ENCODE data around the gene SCRG1. TPM values are rescaled to one million over a fixed set of nuclear protein-coding genes. Genes with fewer than 3 reads are reported as not detected.
A peak's percentile ranks its signal among the peaks of the same experiment; 100 is the strongest.

Gene SCRG1
- total and polyA plus RNA-seq, 4 donors = 0.06 to 0.64 (median 0.13) TPM

DNA sequence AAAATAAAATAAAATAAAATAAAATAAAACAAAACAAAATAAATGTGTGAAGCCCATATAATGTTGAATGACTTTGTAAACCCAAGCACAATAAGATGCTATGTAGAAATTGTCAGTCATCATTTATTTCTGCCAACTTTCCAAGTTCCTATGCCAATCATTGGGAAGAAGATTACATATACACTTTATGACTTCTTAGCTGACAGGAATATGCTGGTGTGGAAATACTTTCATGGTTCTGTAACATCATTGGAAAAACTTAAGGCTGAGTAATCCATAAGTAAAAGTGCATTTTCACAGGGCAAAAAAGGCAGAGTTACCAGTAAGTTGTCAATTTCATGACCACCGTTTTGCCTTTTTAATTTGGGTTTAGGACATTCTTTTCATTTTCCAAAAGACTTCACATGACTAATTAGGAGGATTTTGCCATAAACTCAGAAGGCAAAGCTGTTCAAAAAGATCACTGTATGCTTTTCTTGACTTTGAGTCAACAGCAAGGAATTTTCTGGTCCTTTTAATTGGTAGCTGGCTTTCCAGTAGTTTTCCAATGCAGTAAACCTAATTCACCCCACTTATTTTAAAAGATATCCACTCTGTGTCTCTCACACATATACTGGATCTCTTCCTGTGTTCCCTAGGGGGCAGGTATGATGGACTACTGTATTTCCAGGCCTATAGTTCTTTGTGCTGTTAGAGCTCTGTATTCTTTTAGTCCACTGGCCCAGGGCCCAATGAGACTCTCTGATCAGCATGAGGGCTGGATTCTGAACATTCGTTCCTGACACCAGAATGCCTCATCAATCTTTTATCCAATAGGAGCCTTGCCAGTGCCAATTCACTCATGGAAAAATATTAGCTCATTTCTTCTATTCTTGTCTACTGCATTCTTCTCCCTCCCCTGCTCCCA is 26.2 kb upstream of the SCRG1 start:
- DNase-seq (no peak), ATAC-seq (ENCODE audit: insufficient read depth, low FRiP score) (no peak)
- Histone ChIP-seq H3K4me1 (ENCODE audit: control insufficient read depth in 5 of 5, insufficient read depth in 5 of 5, low read length in 5 of 5) (peaks cover 0 to 6% (median 0%) of the 10 kb centered on the region in 5 donors), H3K27me3 (ENCODE audit: control insufficient read depth in 3 of 3, insufficient read depth in 3 of 3, low read length in 2 of 3) (no peaks in the 10 kb centered on the region), H3K9ac (ENCODE audit: insufficient read depth in 1 of 2, low read length in 2 of 2) (no peak overlapping the region), H3K9me3 (ENCODE audit: control insufficient read depth in 4 of 4, insufficient read depth in 3 of 4, low read length in 3 of 4) (no peaks in the 10 kb centered on the region), H3K36me3 (ENCODE audit: control insufficient read depth in 4 of 4, insufficient read depth in 4 of 4, low read length in 4 of 4) (no peaks in the 10 kb centered on the region), H3K27ac (ENCODE audit: low read depth in 1 of 2, low read length in 1 of 2) (no peak overlapping the region), H3K4me3 (no peak overlapping the region)
- no peak for TF ChIP-seq CTCF (IDR thresholded peaks at IDR 0.05; ENCODE audit: control extremely low read depth, extremely low read depth)
- WGBS, 2 donors = 81 to 91% methylated on average over 2 of the region's 2 CpGs

GRCh38 chr4:173420801-173421200 is 21.9 kb upstream of the SCRG1 start:
- DNase-seq (no peak), ATAC-seq (ENCODE audit: insufficient read depth, low FRiP score) (no peak)
- Histone ChIP-seq H3K27me3 (ENCODE audit: control insufficient read depth in 3 of 3, insufficient read depth in 3 of 3, low read length in 2 of 3) (no peaks in the 10 kb centered on the region), H3K36me3 (ENCODE audit: control insufficient read depth in 4 of 4, insufficient read depth in 4 of 4, low read length in 4 of 4) (no peaks in the 10 kb centered on the region), H3K4me1 (ENCODE audit: control insufficient read depth in 5 of 5, insufficient read depth in 5 of 5, low read length in 5 of 5) (peaks cover 0 to 6% (median 0%) of the 10 kb centered on the region in 5 donors), H3K27ac (ENCODE audit: low read depth in 1 of 2, low read length in 1 of 2) (no peak overlapping the region), H3K9me3 (ENCODE audit: control insufficient read depth in 4 of 4, insufficient read depth in 3 of 4, low read length in 3 of 4) (no peaks in the 10 kb centered on the region), H3K4me3 (no peak overlapping the region), H3K9ac (ENCODE audit: insufficient read depth in 1 of 2, low read length in 2 of 2) (no peak overlapping the region)
- TF ChIP-seq CTCF (IDR thresholded peaks at IDR 0.05; ENCODE audit: control extremely low read depth, extremely low read depth) = no peak
- 82 to 88% methylated on average over 2 of the region's 2 CpGs for WGBS, 2 donors

DNA sequence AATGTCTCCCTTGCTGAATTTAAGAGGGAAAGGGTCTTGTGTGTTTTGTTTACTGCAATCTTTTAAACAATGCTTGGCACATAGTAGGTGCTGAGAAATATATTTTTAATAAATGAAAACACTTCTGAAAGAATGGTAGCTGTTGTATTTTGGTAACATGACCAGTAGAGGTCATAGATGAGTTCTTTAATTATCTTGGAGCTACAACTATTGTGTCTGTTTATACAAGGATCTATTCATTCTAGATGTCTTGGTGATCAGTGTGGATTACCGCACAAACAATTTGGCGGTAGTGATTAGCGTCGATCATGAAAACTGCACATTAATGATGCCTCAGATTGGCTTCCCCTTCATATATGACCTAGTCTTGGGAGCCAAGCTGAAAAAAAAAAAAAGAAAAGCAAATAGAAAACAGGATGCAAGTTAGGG is 21.4 kb upstream of the SCRG1 start:
- no peak overlapping the region for H3K9ac ChIP-seq (ENCODE audit: insufficient read depth in 1 of 2, low read length in 2 of 2)
- TF ChIP-seq CTCF (IDR thresholded peaks at IDR 0.05; ENCODE audit: control extremely low read depth, extremely low read depth) = peak; percentile 0
- H3K27ac ChIP-seq (ENCODE audit: low read depth in 1 of 2, low read length in 1 of 2) = no peak overlapping the region
- peaks cover 0 to 5% (median 0%) of the 10 kb centered on the region in 5 donors for H3K4me1 ChIP-seq (ENCODE audit: control insufficient read depth in 5 of 5, insufficient read depth in 5 of 5, low read length in 5 of 5)
- peak; percentile 15 to 55 (median 52) for DNase-seq
- H3K27me3 ChIP-seq (ENCODE audit: control insufficient read depth in 3 of 3, insufficient read depth in 3 of 3, low read length in 2 of 3) = no peaks in the 10 kb centered on the region
- no peak for ATAC-seq (ENCODE audit: insufficient read depth, low FRiP score)
- 46 to 61% methylated on average over 4 of the region's 4 CpGs for WGBS, 2 donors
- no peak overlapping the region for H3K4me3 ChIP-seq
- H3K36me3 ChIP-seq (ENCODE audit: control insufficient read depth in 4 of 4, insufficient read depth in 4 of 4, low read length in 4 of 4) = no peaks in the 10 kb centered on the region
- no peaks in the 10 kb centered on the region for H3K9me3 ChIP-seq (ENCODE audit: control insufficient read depth in 4 of 4, insufficient read depth in 3 of 4, low read length in 3 of 4)

All from lung (tissue), 12 donors.